ENCODE measurements around the gene RECQL5.

The RECQL5 gene

GRCh38 chr17:75630071-75630917 is 36.7 kb downstream of the RECQL5 start:
- Histone ChIP-seq H3K27ac (ENCODE audit: insufficient read depth, low read length, poor library complexity, severe bottlenecking) (no peak overlapping the region), H3K4me3 (ENCODE audit: insufficient read depth, low read depth, low read length, poor library complexity, severe bottlenecking) (no peak overlapping the region), H3K9me3 (ENCODE audit: control insufficient read depth, low read length) (no peaks in the 10 kb centered on the region), H3K36me3 (ENCODE audit: control insufficient read depth, insufficient read depth, low read length) (no peaks in the 10 kb centered on the region), H3K4me1 (ENCODE audit: control insufficient read depth, insufficient read depth, low read length, poor library complexity, severe bottlenecking) (peaks cover 6% of the 10 kb centered on the region), H3K27me3 (replicated peaks; ENCODE audit: control insufficient read depth, insufficient read depth, low read length, poor library complexity, severe bottlenecking) (no peaks in the 10 kb centered on the region)
- no peak for DNase-seq

GRCh38 chr17:75629157-75629556 is 37.8 kb downstream of the RECQL5 start:
- no peaks in the 10 kb centered on the region for H3K27me3 ChIP-seq (replicated peaks; ENCODE audit: control insufficient read depth, insufficient read depth, low read length, poor library complexity, severe bottlenecking)
- no peak overlapping the region for H3K27ac ChIP-seq (ENCODE audit: insufficient read depth, low read length, poor library complexity, severe bottlenecking)
- no peaks in the 10 kb centered on the region for H3K9me3 ChIP-seq (ENCODE audit: control insufficient read depth, low read length)
- H3K4me1 ChIP-seq (ENCODE audit: control insufficient read depth, insufficient read depth, low read length, poor library complexity, severe bottlenecking) = peaks cover 6% of the 10 kb centered on the region
- DNase-seq = no peak
- no peaks in the 10 kb centered on the region for H3K36me3 ChIP-seq (ENCODE audit: control insufficient read depth, insufficient read depth, low read length)
- no peak overlapping the region for H3K4me3 ChIP-seq (ENCODE audit: insufficient read depth, low read depth, low read length, poor library complexity, severe bottlenecking)

- Histone ChIP-seq H3K27ac (ENCODE audit: insufficient read depth, low read length, poor library complexity, severe bottlenecking) (no peak overlapping the region), H3K9me3 (ENCODE audit: control insufficient read depth, low read length) (no peaks in the 10 kb centered on the region), H3K36me3 (ENCODE audit: control insufficient read depth, insufficient read depth, low read length) (no peaks in the 10 kb centered on the region), H3K4me3 (ENCODE audit: insufficient read depth, low read depth, low read length, poor library complexity, severe bottlenecking) (no peak overlapping the region), H3K4me1 (ENCODE audit: control insufficient read depth, insufficient read depth, low read length, poor library complexity, severe bottlenecking) (peaks cover 6% of the 10 kb centered on the region), H3K27me3 (replicated peaks; ENCODE audit: control insufficient read depth, insufficient read depth, low read length, poor library complexity, severe bottlenecking) (no peaks in the 10 kb centered on the region)
- DNase-seq = no peak
Measured at GRCh38 chr17:75628425-75628824, 38.5 kb downstream of the RECQL5 start.

- Histone ChIP-seq H3K27ac (ENCODE audit: insufficient read depth, low read length, poor library complexity, severe bottlenecking) (no peak overlapping the region), H3K36me3 (ENCODE audit: control insufficient read depth, insufficient read depth, low read length) (no peaks in the 10 kb centered on the region), H3K9me3 (ENCODE audit: control insufficient read depth, low read length) (no peaks in the 10 kb centered on the region), H3K27me3 (replicated peaks; ENCODE audit: control insufficient read depth, insufficient read depth, low read length, poor library complexity, severe bottlenecking) (no peaks in the 10 kb centered on the region), H3K4me1 (ENCODE audit: control insufficient read depth, insufficient read depth, low read length, poor library complexity, severe bottlenecking) (no peaks in the 10 kb centered on the region), H3K4me3 (ENCODE audit: insufficient read depth, low read depth, low read length, poor library complexity, severe bottlenecking) (no peak overlapping the region)
- DNase-seq = no peak
Measured at GRCh38 chr17:75627094-75627493, 39.9 kb downstream of the RECQL5 start.

DNA sequence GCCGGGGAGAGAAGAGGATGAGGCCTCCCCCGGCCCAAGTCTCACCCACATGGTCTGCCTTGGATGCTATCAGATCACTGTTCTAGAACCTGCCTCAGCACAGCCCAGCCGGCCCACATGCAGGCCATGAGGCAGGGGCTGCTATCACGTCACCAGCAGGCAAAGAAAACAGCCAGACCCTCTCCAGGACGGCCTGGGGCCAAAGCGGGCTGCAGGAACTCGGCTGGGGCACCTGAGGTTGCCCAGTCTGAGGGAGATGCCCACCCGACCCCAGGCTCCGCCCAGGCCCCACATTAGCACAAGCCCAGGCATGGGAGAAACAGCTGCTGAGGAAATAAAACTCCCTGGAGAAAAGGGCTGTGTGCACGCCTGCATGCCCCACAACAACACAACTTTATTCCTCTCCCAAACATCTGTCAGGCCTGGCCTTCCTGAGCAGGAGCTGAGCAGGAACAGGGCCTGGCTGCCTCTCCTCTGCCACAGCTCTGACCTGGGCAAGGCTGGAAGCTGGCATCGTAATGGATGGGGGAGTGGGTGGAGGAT is 40.4 kb downstream of the RECQL5 start:
- H3K4me3 ChIP-seq (ENCODE audit: insufficient read depth, low read depth, low read length, poor library complexity, severe bottlenecking) = no peak overlapping the region
- no peaks in the 10 kb centered on the region for H3K9me3 ChIP-seq (ENCODE audit: control insufficient read depth, low read length)
- H3K4me1 ChIP-seq (ENCODE audit: control insufficient read depth, insufficient read depth, low read length, poor library complexity, severe bottlenecking) = no peaks in the 10 kb centered on the region
- H3K36me3 ChIP-seq (ENCODE audit: control insufficient read depth, insufficient read depth, low read length) = no peaks in the 10 kb centered on the region
- DNase-seq = no peak
- no peak overlapping the region for H3K27ac ChIP-seq (ENCODE audit: insufficient read depth, low read length, poor library complexity, severe bottlenecking)
- no peaks in the 10 kb centered on the region for H3K27me3 ChIP-seq (replicated peaks; ENCODE audit: control insufficient read depth, insufficient read depth, low read length, poor library complexity, severe bottlenecking)

DNA sequence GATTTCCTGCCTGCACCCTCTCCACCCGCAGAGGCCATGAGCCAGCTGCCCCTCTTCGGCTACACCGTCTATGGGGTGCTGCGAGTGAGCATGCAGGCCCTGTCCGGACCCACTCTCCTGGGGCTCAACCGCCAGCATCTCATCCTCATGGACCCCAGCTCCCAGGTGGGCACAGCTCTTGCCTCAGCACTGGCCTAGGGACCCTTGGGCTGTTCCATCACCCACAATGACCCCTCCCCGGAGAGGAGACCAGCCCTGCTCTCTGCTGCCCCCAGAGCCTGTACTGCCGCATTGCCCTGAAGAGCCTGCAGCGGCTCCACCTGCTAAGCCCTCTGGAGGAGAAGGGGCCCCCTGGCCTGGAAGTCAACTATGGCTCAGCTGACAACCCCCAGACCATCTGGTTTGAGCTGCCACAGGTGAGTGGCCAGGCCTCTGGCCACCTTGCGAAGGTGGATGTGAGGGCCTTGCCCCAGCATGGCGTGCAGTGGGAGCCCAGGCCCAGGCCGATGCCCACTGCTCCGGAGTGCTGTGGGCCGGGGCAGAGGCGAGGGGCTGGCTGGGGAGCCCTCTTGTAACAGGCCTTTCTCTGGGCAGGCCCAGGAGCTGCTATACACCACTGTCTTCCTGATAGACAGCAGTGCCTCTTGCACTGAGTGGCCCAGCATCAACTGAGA is 41.0 kb downstream of the RECQL5 start:
- no peaks in the 10 kb centered on the region for H3K36me3 ChIP-seq (ENCODE audit: control insufficient read depth, insufficient read depth, low read length)
- DNase-seq = no peak

GRCh38 chr17:75624714-75625345 is 42.1 kb downstream of the RECQL5 start:
- Histone ChIP-seq H3K9me3 (ENCODE audit: control insufficient read depth, low read length) (no peaks in the 10 kb centered on the region), H3K27me3 (replicated peaks; ENCODE audit: control insufficient read depth, insufficient read depth, low read length, poor library complexity, severe bottlenecking) (no peaks in the 10 kb centered on the region), H3K4me1 (ENCODE audit: control insufficient read depth, insufficient read depth, low read length, poor library complexity, severe bottlenecking) (no peaks in the 10 kb centered on the region), H3K27ac (ENCODE audit: insufficient read depth, low read length, poor library complexity, severe bottlenecking) (no peak overlapping the region), H3K36me3 (ENCODE audit: control insufficient read depth, insufficient read depth, low read length) (no peaks in the 10 kb centered on the region), H3K4me3 (ENCODE audit: insufficient read depth, low read depth, low read length, poor library complexity, severe bottlenecking) (no peak overlapping the region)
- DNase-seq = no peak

More for the DNA sequence above, 41.0 kb downstream of the RECQL5 start:
- Histone ChIP-seq H3K27ac (ENCODE audit: insufficient read depth, low read length, poor library complexity, severe bottlenecking) (no peak overlapping the region), H3K4me3 (ENCODE audit: insufficient read depth, low read depth, low read length, poor library complexity, severe bottlenecking) (no peak overlapping the region), H3K9me3 (ENCODE audit: control insufficient read depth, low read length) (no peaks in the 10 kb centered on the region), H3K4me1 (ENCODE audit: control insufficient read depth, insufficient read depth, low read length, poor library complexity, severe bottlenecking) (no peaks in the 10 kb centered on the region), H3K27me3 (replicated peaks; ENCODE audit: control insufficient read depth, insufficient read depth, low read length, poor library complexity, severe bottlenecking) (no peaks in the 10 kb centered on the region)

GRCh38 chr17:75624021-75624420 is 42.9 kb downstream of the RECQL5 start:
- Histone ChIP-seq H3K27ac (ENCODE audit: insufficient read depth, low read length, poor library complexity, severe bottlenecking) (no peak overlapping the region), H3K36me3 (ENCODE audit: control insufficient read depth, insufficient read depth, low read length) (no peaks in the 10 kb centered on the region), H3K27me3 (replicated peaks; ENCODE audit: control insufficient read depth, insufficient read depth, low read length, poor library complexity, severe bottlenecking) (no peaks in the 10 kb centered on the region), H3K9me3 (ENCODE audit: control insufficient read depth, low read length) (no peaks in the 10 kb centered on the region), H3K4me3 (ENCODE audit: insufficient read depth, low read depth, low read length, poor library complexity, severe bottlenecking) (no peak overlapping the region), H3K4me1 (ENCODE audit: control insufficient read depth, insufficient read depth, low read length, poor library complexity, severe bottlenecking) (no peaks in the 10 kb centered on the region)
- DNase-seq = no peak

DNA sequence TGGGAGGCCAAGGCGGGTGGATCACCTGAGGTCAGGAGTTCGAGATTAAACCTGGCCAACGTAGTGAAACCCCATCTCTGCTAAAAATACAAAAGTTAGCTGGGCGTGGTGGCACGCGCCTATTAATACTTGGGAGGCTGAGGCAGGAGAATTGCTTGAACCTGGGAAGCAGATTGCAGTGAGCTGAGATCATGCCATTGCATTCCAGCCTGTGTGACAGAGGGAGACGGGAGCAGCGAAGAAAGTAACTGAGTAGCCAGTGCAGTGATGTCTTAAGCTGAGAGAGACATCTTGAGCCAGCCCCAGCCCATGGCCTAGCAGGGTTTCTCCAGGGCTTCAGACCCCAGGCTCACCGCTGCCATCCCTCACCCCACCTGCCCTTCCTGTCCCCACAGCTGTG is 43.6 kb downstream of the RECQL5 start:
- no peak for DNase-seq
- no peaks in the 10 kb centered on the region for H3K36me3 ChIP-seq (ENCODE audit: control insufficient read depth, insufficient read depth, low read length)
- H3K4me1 ChIP-seq (ENCODE audit: control insufficient read depth, insufficient read depth, low read length, poor library complexity, severe bottlenecking) = no peaks in the 10 kb centered on the region

More for the DNA sequence above, 43.6 kb downstream of the RECQL5 start:
- Histone ChIP-seq H3K27ac (ENCODE audit: insufficient read depth, low read length, poor library complexity, severe bottlenecking) (no peak overlapping the region), H3K27me3 (replicated peaks; ENCODE audit: control insufficient read depth, insufficient read depth, low read length, poor library complexity, severe bottlenecking) (no peaks in the 10 kb centered on the region), H3K9me3 (ENCODE audit: control insufficient read depth, low read length) (no peaks in the 10 kb centered on the region), H3K4me3 (ENCODE audit: insufficient read depth, low read depth, low read length, poor library complexity, severe bottlenecking) (no peak overlapping the region)
